ENCODE data around the gene WNT1. TPM values are rescaled to one million over a fixed set of nuclear protein-coding genes. Genes with fewer than 3 reads are reported as not detected.

Gene WNT1
- total RNA-seq, 1 donor from 2014 or later = not detected

- Histone ChIP-seq H3K4me3 (ENCODE audit: low read depth, low read length) (peak overlapping the region; percentile 37), H3K27me3 (ENCODE audit: control insufficient read depth, insufficient read depth, low read length) (peaks cover 5% of the 10 kb centered on the region), H3K36me3 (ENCODE audit: control insufficient read depth, insufficient read depth, low read length) (peaks cover 7% of the 10 kb centered on the region)
- TF ChIP-seq CTCF (IDR thresholded peaks at IDR 0.05; ENCODE audit: insufficient read depth, low read length, severe bottlenecking) = no peak
- FAIRE-seq = no peak
- peak; percentile 31 for DNase-seq (ENCODE audit: low read depth)
Measured at GRCh38 chr12:48998497-48999353, 20.6 kb downstream of the WNT1 start.

DNA sequence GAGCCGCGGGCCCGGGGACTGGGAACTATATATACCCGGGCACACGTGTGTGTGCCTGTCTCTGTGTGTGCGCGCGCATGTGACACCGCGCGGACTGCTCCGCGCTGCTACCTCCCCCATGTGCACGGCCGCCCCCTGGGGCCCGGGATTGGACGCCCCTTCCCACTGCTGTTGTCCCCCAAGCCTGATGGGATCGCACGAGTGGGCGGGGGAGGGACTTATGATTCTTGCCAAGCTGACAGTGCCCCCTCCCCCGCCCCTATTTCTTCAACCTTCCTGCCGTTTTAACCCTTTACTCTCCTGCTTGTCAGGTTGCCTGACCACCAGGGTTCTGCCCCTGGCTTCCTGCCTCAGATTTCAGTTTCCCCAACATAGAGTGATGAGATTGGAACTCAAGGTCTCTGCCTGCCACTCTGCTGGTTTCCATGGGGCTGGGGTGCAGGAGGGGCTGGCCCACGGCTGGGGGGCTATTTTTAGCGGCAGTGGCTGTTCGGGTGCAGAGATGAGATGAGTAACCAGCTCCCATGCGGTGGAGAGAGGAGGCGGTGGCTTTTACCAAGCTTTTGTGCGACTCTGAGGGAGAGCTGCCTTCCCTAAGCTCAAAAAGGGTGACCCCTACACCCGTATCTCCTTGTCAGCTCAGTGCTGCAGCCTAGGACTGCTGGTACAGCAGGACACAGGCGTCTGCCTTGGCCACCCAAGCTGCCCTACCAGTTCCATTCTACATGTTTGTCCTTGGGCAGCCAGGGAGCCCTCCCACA is 21.4 kb downstream of the WNT1 start, which contains the start of gene DDN:
DDN (minus strand) TSS at position 5 of the 761 bp plus-strand sequence. CDS start 88 bp downstream, outside the sequence.
- DNase-seq (ENCODE audit: low read depth) = no peak
- Histone ChIP-seq H3K27me3 (ENCODE audit: control insufficient read depth, insufficient read depth, low read length) (peaks cover 5% of the 10 kb centered on the region), H3K4me3 (ENCODE audit: low read depth, low read length) (peak within 1 kb of the TSS; percentile 37), H3K36me3 (ENCODE audit: control insufficient read depth, insufficient read depth, low read length) (peaks cover 7% of the 10 kb centered on the region)
- FAIRE-seq = no peak
- no peak for TF ChIP-seq CTCF (IDR thresholded peaks at IDR 0.05; ENCODE audit: insufficient read depth, low read length, severe bottlenecking)

DNA sequence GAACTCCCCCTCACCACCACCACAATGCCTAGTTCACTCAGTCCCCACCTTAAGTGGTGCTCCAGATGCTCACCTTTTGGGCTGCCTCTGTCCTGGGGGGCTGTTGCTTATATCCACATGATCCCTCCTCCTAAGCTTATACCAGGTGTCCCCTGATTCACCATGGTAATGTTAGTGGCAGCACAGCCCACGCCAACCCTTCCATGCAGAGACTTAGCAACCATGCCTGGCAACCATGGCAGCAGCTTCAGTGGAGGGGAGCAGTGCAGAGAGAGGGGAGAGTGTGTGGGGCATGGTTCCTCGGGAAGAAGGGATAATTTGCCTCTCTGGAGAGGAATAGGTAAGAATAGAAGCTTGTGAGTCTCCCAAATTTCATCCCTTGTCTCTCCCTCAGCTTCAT is 22.2 kb downstream of the WNT1 start:
- TF ChIP-seq CTCF (IDR thresholded peaks at IDR 0.05; ENCODE audit: insufficient read depth, low read length, severe bottlenecking) = no peak
- peaks cover 9% of the 10 kb centered on the region for H3K36me3 ChIP-seq (ENCODE audit: control insufficient read depth, insufficient read depth, low read length)
- no peak for DNase-seq (ENCODE audit: low read depth)
- no peak overlapping the region for H3K4me3 ChIP-seq (ENCODE audit: low read depth, low read length)
- FAIRE-seq = no peak
- peaks cover 3% of the 10 kb centered on the region for H3K27me3 ChIP-seq (ENCODE audit: control insufficient read depth, insufficient read depth, low read length)

GRCh38 chr12:49008943-49009342 is 30.8 kb downstream of the WNT1 start:
- DNase-seq (ENCODE audit: low read depth) = no peak
- Histone ChIP-seq H3K36me3 (ENCODE audit: control insufficient read depth, insufficient read depth, low read length) (peaks cover 8% of the 10 kb centered on the region), H3K4me3 (ENCODE audit: low read depth, low read length) (no peak overlapping the region), H3K27me3 (ENCODE audit: control insufficient read depth, insufficient read depth, low read length) (no peaks in the 10 kb centered on the region)
- no peak for TF ChIP-seq CTCF (IDR thresholded peaks at IDR 0.05; ENCODE audit: insufficient read depth, low read length, severe bottlenecking)
- FAIRE-seq = no peak

GRCh38 chr12:49010092-49010668 is 32.1 kb downstream of the WNT1 start:
- Histone ChIP-seq H3K27me3 (ENCODE audit: control insufficient read depth, insufficient read depth, low read length) (no peaks in the 10 kb centered on the region), H3K36me3 (ENCODE audit: control insufficient read depth, insufficient read depth, low read length) (peaks cover 7% of the 10 kb centered on the region), H3K4me3 (ENCODE audit: low read depth, low read length) (no peak overlapping the region)
- no peak for TF ChIP-seq CTCF (IDR thresholded peaks at IDR 0.05; ENCODE audit: insufficient read depth, low read length, severe bottlenecking)
- DNase-seq (ENCODE audit: low read depth) (no peak), FAIRE-seq (no peak)

Data from bronchial epithelial cell (primary cell).